Heart right ventricle (tissue), 16 donors: ENCODE results near the gene CNTN5. TPM values are rescaled to one million over a fixed set of nuclear protein-coding genes. Genes with fewer than 3 reads are reported as not detected.
A peak's percentile ranks its signal among the peaks of the same experiment; 100 is the strongest.

Experiments
- ATAC-seq, 8 donors: fragments of 200-7000 bp; cut with Tn5 transposase; one replicate each; pipeline ENCODE4 v1.9.1; 2020; ENCODE audit warnings: mild to moderate bottlenecking in 8 of 8, moderate library complexity in 8 of 8, moderate number of reproducible peaks in 1 of 8
- DNase-seq, 2 donors: peaks; one replicate each; pipeline ENCODE4 v3.0.0-alpha.2; 2020
- H3K27ac ChIP-seq, 10 donors: fragments of 200-600 bp; sonication (generic) in 2 of 10; one replicate each; pipeline versions ENCODE4 v1.5.0 to v1.8.0; 2020 to 2022; ENCODE audit warnings: mild to moderate bottlenecking in 3 of 10
- H3K27me3 ChIP-seq, 7 donors: fragments of 200-600 bp; one replicate each; pipeline ENCODE4 v1.8.0; 2021 to 2022; ENCODE audit warnings: mild to moderate bottlenecking in 2 of 7
- H3K36me3 ChIP-seq, 9 donors: fragments of 200-600 bp; sonication (generic) in 1 of 9; one replicate each; pipeline versions ENCODE4 v1.5.0 to v1.8.0; 2020 to 2022; ENCODE audit warnings: mild to moderate bottlenecking in 2 of 9
- H3K4me1 ChIP-seq, 9 donors: fragments of 200-600 bp; sonication (generic) in 1 of 9; one replicate each; pipeline versions ENCODE4 v1.5.0 to v1.8.0; 2020 to 2022; ENCODE audit warnings: mild to moderate bottlenecking in 4 of 9
- H3K4me3 ChIP-seq, 10 donors: fragments of 200-600 bp; sonication (generic) in 2 of 10; one replicate each; pipeline versions ENCODE4 v1.5.0 to v1.8.0; 2020 to 2022; ENCODE audit warnings: mild to moderate bottlenecking in 7 of 10, moderate library complexity in 2 of 10
- H3K9me3 ChIP-seq, 11 donors: fragments of 200-600 bp in 10 of 11; sonication (generic) in 2 of 11; one replicate each; pipeline versions ENCODE4 v1.5.0 to v1.8.0; 2013 to 2022; ENCODE audit warnings: mild to moderate bottlenecking in 2 of 11, control low read depth in 1 of 11, moderate library complexity in 1 of 11
- WGBS, 2 donors: extraction: QIAGEN DNeasy Blood & Tissue Kit; methylation state at CpG; one replicate each; pipeline ENCODE4 v1.1.7; 2013; ENCODE audit warnings: inconsistent platforms in 1 of 2; 5-methylcytosine and 5-hydroxymethylcytosine counted together
- intact Hi-C, 10 donors: fragments of 100-400 bp; cut with DNase I; formaldehyde crosslinking; loops; one replicate each; pipeline versions ENCODE4 v1.11.1 to v1.14.2; 2022
- polyA plus RNA-seq, 2 donors: library from polyadenylated mRNA; stranded (reverse); fragments of 200-250 nt; gene quantifications; one replicate each; pipeline ENCODE4 v1.2.3, GENCODE V29; 2013
- total RNA-seq, 10 donors: library from RNA; stranded (reverse); fragmentation: NEBNext Ultra II Directional in 3 of 10; extraction: Animal tissue kit (Norgen Biotek cat#: 25700) in 3 of 10; gene quantifications; one replicate each; pipeline versions ENCODE4 v1.2.1 to v1.2.4, GENCODE V29; 2021 to 2023
- TF ChIP-seq, protein P1 (sequence below), 9 donors: fragments of 200-600 bp; sonication (generic) in 2 of 9; IDR thresholded peaks; one replicate each; pipeline versions ENCODE4 v1.5.0 to v1.8.0; 2021 to 2022; ENCODE audit warnings: antibody characterized with exemption in 9 of 9, mild to moderate bottlenecking in 5 of 9, moderate library complexity in 1 of 9
- donor health status: Arrhythmogenic right ventricular cardiomyopathy.
- donor health status: ischemic (EF 13 %, LVEDD 7.1; RV severe dilation, severe dysfunction).
- donor health status: healthy with polysubstance abuse.
- donor health status: DM: no; HTN: yes; CAD: no.
- donor health status: DM: no; HTN: no; CAD: no.
- donor health status: ischemic (EF 25% LVEDD 6.9; RV normal size, moderate dysfunction).
- donor health status: ischemic (EF 25% LVEDD 5.7; RV mildly dilated, moderate dysfunction).
- donor health status: healthy.
- donor health status: DM: yes; HTN: yes; CAD: no.
- donor health status: Ischemic cardiomyopathy.
- donor health status: ischemic (EF 35%, LVEDD 5.7; RV mildly dilated, moderate dysfunction).
- donor health status: nonischemic (EF 11% LVEDD 7.7; RV severe dilation, severe dysfunction).
- donor health status: DM: yes; HTN: yes; CAD: no.
- donor health status: PGD.
- donor health status: ischemic (EF 29% LVEDD 5.4; RV normal size, mild dysfunction).
- donor health status: nonischemic (EF 23%, LVEDD 6.1; RV moderate dilation, normal function).

The CNTN5 gene
- total and polyA plus RNA-seq, 12 donors = 0.05 to 0.35 (median 0.17) TPM; not detected in 6

DNA sequence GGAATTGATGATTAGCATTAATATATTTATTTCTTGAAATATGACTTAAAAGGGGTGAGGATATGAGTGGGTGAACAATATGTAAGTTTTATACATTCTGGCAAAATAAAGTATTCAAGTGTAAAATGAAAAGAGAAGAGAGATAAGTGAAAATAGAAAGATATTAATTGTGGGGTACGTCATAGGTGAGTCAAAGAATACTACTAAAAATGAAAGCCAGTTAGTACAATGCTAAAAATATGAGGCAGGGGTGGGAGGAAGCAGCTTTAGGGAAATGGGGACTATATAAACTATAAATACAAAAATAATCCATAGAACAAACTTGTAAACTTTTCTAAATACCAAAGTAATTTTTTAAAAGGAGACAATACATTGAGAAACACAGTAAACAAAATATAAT lies 661.4 kb downstream of the CNTN5 start:
- Histone ChIP-seq H3K27me3 (no peaks in the 10 kb centered on the region), H3K4me3 (no peak overlapping the region), H3K36me3 (no peaks in the 10 kb centered on the region), H3K27ac (no peak overlapping the region), H3K4me1 (no peaks in the 10 kb centered on the region), H3K9me3 (no peaks in the 10 kb centered on the region)
- 76 to 86% methylated on average over 1 of the region's 1 CpG for WGBS, 2 donors
- TF ChIP-seq, protein P1, sequence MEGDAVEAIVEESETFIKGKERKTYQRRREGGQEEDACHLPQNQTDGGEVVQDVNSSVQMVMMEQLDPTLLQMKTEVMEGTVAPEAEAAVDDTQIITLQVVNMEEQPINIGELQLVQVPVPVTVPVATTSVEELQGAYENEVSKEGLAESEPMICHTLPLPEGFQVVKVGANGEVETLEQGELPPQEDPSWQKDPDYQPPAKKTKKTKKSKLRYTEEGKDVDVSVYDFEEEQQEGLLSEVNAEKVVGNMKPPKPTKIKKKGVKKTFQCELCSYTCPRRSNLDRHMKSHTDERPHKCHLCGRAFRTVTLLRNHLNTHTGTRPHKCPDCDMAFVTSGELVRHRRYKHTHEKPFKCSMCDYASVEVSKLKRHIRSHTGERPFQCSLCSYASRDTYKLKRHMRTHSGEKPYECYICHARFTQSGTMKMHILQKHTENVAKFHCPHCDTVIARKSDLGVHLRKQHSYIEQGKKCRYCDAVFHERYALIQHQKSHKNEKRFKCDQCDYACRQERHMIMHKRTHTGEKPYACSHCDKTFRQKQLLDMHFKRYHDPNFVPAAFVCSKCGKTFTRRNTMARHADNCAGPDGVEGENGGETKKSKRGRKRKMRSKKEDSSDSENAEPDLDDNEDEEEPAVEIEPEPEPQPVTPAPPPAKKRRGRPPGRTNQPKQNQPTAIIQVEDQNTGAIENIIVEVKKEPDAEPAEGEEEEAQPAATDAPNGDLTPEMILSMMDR (IDR thresholded peaks at IDR 0.05) = no peak
- ATAC-seq (no peak), DNase-seq (no peak)
- intact Hi-C loops = no loop called here

DNA sequence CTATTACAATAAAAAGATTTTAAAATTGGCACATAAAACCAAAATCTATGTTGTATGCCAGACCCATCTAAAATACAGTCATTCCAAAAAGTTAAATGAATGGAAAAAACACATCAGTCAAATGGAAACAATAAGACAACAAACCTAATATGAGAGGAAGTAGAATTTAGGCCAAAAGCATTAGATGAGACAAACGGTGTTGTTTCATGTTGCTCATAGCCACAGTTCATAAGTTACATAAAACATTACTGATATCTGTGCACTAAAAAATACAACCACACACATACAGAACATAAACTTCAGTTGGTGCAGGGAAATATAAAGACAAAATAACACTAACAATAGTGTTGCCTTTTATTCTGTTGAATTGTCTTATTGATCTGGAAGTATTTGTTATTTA lies 661.9 kb downstream of the CNTN5 start:
- 35 to 64% methylated on average over 1 of the region's 1 CpG for WGBS, 2 donors
- TF ChIP-seq, protein P1 (IDR thresholded peaks at IDR 0.05) = no peak
- Histone ChIP-seq H3K27me3 (no peaks in the 10 kb centered on the region), H3K36me3 (no peaks in the 10 kb centered on the region), H3K4me1 (no peaks in the 10 kb centered on the region), H3K27ac (no peak overlapping the region), H3K4me3 (no peak overlapping the region), H3K9me3 (no peaks in the 10 kb centered on the region)
- intact Hi-C loops = no loop called here
- DNase-seq (no peak), ATAC-seq (no peak)

DNA sequence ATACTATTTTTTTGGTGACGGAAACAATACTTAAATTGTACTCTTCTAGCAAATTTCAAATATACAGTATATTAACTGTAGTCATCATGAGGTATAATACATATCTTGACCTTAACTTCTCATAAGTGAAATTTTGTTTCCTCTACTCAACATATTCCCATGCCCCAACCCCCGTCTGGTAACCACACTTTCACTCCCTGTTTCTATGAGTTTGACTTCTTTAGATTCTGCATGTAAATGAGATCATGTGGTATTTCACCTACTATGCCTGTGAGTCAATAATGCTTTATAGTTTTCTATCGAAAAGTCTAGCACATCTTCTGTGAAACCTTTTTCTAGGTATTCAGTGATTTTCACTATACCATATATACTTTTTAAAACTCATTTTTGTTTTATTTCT lies 663.2 kb downstream of the CNTN5 start:
- TF ChIP-seq, protein P1 (IDR thresholded peaks at IDR 0.05) = no peak
- intact Hi-C loops = no loop called here
- Histone ChIP-seq H3K9me3 (peaks cover 0 to 3% (median 0%) of the 10 kb centered on the region in 11 donors), H3K4me3 (no peak overlapping the region), H3K27me3 (no peaks in the 10 kb centered on the region), H3K27ac (no peak overlapping the region), H3K36me3 (no peaks in the 10 kb centered on the region), H3K4me1 (no peaks in the 10 kb centered on the region)
- WGBS, 2 donors = 80 to 88% methylated on average over 3 of the region's 3 CpGs
- ATAC-seq = no peak
- DNase-seq = no peak

DNA sequence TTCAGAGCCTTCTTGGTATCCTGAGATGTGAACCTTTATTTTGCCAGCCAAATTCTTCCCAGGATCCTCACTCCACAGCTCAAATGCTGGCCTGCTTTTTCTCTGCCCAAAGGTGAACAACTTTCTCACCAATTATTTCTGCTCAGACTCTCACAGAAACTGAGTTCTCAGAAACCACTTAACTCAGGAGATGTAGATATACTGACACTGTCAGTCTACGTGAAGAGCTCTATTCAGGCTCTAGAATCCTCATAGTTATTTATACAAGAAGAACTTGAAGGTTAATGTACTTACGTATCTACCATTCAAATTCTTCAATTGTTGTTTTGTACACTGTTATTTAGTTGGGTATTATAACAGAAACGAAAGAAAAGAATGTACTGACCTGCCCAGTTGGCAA lies 666.1 kb downstream of the CNTN5 start:
- H3K27ac ChIP-seq = no peak overlapping the region
- intact Hi-C loops = no loop called here
- H3K9me3 ChIP-seq = peaks cover 0 to 23% (median 2%) of the 10 kb centered on the region in 11 donors
- DNase-seq = no peak
- TF ChIP-seq, protein P1 (IDR thresholded peaks at IDR 0.05) = no peak
- no peaks in the 10 kb centered on the region for H3K27me3 ChIP-seq
- no peaks in the 10 kb centered on the region for H3K4me1 ChIP-seq
- H3K4me3 ChIP-seq = no peak overlapping the region
- WGBS, 2 donors = 70 to 73% methylated on average over 3 of the region's 3 CpGs
- no peaks in the 10 kb centered on the region for H3K36me3 ChIP-seq
- no peak for ATAC-seq

DNA sequence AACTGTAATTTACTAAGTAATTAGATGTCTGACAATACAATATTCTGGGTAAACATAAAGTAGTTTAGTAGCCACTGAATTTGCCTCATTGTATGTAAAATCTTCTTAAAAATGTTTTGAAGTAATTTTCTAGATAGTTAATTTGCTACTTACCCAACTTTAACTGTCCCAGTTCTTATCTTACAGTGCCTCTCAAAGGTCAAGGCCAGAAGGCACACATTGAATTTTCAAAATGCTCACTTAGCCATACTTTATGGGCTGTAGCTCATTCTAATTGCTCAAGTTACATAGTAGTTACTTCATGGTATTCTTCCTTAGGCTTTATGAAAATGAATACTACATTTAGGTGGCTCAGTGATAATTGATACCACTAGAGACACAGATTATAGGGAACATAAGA lies 666.6 kb downstream of the CNTN5 start:
- H3K27ac ChIP-seq = no peak overlapping the region
- H3K27me3 ChIP-seq = no peaks in the 10 kb centered on the region
- H3K9me3 ChIP-seq = peaks cover 0 to 28% (median 4%) of the 10 kb centered on the region in 11 donors
- no peak overlapping the region for H3K4me3 ChIP-seq
- H3K36me3 ChIP-seq = no peaks in the 10 kb centered on the region
- DNase-seq (no peak), ATAC-seq (no peak)
- H3K4me1 ChIP-seq = no peaks in the 10 kb centered on the region
- intact Hi-C loops = no loop called here
- TF ChIP-seq, protein P1 (IDR thresholded peaks at IDR 0.05) = peak in 1 of 9 donors; percentile 19
